ENCODE data around the gene FTO. TPM values are rescaled to one million over a fixed set of nuclear protein-coding genes. Genes with fewer than 3 reads are reported as not detected.
A peak's percentile ranks its signal among the peaks of the same experiment; 100 is the strongest.

Gene FTO
- total and polyA plus RNA-seq, 2 of the 13 experiments (the other 11 are each of a cell fraction or from before 2014, with no cell fraction given), result 41.6 to 55.8 TPM

DNA sequence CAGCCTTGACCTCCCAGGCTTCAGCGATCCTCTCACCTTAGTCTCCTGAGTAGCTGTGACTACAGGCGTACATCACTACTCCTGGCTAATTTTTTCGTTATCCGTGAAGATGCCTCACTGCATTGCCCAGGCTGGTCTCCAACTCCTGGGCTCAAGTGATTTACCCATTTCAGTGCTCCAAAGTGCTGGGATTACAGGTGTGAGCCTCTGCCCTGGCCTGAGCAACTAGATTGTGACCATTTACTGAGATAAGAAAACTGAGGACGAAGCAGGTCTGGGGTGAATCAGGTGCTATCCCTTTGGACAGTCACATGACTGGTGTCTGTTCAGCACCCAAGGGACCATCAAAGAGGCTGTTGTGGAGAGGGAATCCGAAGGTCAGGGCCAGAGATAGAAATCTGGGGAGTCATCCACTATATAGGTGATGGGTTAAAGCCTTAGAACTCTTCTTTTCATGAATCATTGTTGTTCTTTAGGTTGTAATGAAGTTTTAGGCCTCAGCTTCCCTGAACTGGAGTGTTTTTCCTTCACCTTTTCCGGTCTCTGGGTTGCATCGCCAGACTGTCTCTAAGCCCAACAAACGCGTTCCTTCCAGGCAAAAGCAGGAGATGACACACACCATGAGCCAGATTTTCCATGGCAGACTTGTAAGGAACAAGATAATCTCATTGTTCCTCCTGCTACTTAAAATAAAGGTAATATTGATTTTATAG, 62.5 kb downstream of the FTO start (continued):
- TF ChIP-seq MAFK (conservative IDR thresholded peaks at IDR 0.05 in 1 of 2, IDR thresholded peaks at IDR 0.05 in 1 of 2; ENCODE audit: low read length in 2 of 2), result peak; percentile 22 to 36; a peak in 2 of 4 replicates
- TF ChIP-seq EP300 (IDR thresholded peaks at IDR 0.05; ENCODE audit: low read depth in 2 of 2, low read length in 2 of 2), result peak; percentile 53 to 86; a peak in 2 of 4 replicates
- peak; percentile 88 for TF ChIP-seq EP300 (CRISPR knock-in tag; IDR thresholded peaks at IDR 0.05; ENCODE audit: borderline replicate concordance)
- TF ChIP-seq, protein P1, sequence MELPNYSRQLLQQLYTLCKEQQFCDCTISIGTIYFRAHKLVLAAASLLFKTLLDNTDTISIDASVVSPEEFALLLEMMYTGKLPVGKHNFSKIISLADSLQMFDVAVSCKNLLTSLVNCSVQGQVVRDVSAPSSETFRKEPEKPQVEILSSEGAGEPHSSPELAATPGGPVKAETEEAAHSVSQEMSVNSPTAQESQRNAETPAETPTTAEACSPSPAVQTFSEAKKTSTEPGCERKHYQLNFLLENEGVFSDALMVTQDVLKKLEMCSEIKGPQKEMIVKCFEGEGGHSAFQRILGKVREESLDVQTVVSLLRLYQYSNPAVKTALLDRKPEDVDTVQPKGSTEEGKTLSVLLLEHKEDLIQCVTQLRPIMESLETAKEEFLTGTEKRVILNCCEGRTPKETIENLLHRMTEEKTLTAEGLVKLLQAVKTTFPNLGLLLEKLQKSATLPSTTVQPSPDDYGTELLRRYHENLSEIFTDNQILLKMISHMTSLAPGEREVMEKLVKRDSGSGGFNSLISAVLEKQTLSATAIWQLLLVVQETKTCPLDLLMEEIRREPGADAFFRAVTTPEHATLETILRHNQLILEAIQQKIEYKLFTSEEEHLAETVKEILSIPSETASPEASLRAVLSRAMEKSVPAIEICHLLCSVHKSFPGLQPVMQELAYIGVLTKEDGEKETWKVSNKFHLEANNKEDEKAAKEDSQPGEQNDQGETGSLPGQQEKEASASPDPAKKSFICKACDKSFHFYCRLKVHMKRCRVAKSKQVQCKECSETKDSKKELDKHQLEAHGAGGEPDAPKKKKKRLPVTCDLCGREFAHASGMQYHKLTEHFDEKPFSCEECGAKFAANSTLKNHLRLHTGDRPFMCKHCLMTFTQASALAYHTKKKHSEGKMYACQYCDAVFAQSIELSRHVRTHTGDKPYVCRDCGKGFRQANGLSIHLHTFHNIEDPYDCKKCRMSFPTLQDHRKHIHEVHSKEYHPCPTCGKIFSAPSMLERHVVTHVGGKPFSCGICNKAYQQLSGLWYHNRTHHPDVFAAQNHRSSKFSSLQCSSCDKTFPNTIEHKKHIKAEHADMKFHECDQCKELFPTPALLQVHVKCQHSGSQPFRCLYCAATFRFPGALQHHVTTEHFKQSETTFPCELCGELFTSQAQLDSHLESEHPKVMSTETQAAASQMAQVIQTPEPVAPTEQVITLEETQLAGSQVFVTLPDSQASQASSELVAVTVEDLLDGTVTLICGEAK (IDR thresholded peaks at IDR 0.05), result no peak
- TF ChIP-seq, protein P1 (CRISPR knock-in tag; IDR thresholded peaks at IDR 0.05), result no peak
- TF ChIP-seq PPARG (CRISPR knock-in tag; conservative IDR thresholded peaks at IDR 0.05), result peak; percentile 98
- 0 out of 2 replicates have a peak, but pooled peaks have one; percentile 13 for TF ChIP-seq ZFY (CRISPR knock-in tag; IDR thresholded peaks at IDR 0.05)
- TF ChIP-seq, protein P2, sequence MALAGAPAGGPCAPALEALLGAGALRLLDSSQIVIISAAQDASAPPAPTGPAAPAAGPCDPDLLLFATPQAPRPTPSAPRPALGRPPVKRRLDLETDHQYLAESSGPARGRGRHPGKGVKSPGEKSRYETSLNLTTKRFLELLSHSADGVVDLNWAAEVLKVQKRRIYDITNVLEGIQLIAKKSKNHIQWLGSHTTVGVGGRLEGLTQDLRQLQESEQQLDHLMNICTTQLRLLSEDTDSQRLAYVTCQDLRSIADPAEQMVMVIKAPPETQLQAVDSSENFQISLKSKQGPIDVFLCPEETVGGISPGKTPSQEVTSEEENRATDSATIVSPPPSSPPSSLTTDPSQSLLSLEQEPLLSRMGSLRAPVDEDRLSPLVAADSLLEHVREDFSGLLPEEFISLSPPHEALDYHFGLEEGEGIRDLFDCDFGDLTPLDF (CRISPR knock-in tag; IDR thresholded peaks at IDR 0.05), result no peak
- TF ChIP-seq, protein P3, sequence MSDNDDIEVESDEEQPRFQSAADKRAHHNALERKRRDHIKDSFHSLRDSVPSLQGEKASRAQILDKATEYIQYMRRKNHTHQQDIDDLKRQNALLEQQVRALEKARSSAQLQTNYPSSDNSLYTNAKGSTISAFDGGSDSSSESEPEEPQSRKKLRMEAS (IDR thresholded peaks at IDR 0.05), result no peak
- TF ChIP-seq ELF1 (CRISPR knock-in tag; IDR thresholded peaks at IDR 0.05), result 0 out of 2 replicates have a peak, but pooled peaks have one; percentile 7
- peak; percentile 96 for TF ChIP-seq KDM1A (CRISPR knock-in tag; IDR thresholded peaks at IDR 0.05)
- TF ChIP-seq SALL1 (CRISPR knock-in tag; IDR thresholded peaks at IDR 0.05), result peak; percentile 62; the same call in 1 of the 2 replicates
- TF ChIP-seq ZBTB42 (CRISPR knock-in tag; IDR thresholded peaks at IDR 0.05), result no peak
- TF ChIP-seq, protein P4, sequence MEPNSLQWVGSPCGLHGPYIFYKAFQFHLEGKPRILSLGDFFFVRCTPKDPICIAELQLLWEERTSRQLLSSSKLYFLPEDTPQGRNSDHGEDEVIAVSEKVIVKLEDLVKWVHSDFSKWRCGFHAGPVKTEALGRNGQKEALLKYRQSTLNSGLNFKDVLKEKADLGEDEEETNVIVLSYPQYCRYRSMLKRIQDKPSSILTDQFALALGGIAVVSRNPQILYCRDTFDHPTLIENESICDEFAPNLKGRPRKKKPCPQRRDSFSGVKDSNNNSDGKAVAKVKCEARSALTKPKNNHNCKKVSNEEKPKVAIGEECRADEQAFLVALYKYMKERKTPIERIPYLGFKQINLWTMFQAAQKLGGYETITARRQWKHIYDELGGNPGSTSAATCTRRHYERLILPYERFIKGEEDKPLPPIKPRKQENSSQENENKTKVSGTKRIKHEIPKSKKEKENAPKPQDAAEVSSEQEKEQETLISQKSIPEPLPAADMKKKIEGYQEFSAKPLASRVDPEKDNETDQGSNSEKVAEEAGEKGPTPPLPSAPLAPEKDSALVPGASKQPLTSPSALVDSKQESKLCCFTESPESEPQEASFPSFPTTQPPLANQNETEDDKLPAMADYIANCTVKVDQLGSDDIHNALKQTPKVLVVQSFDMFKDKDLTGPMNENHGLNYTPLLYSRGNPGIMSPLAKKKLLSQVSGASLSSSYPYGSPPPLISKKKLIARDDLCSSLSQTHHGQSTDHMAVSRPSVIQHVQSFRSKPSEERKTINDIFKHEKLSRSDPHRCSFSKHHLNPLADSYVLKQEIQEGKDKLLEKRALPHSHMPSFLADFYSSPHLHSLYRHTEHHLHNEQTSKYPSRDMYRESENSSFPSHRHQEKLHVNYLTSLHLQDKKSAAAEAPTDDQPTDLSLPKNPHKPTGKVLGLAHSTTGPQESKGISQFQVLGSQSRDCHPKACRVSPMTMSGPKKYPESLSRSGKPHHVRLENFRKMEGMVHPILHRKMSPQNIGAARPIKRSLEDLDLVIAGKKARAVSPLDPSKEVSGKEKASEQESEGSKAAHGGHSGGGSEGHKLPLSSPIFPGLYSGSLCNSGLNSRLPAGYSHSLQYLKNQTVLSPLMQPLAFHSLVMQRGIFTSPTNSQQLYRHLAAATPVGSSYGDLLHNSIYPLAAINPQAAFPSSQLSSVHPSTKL (CRISPR knock-in tag; IDR thresholded peaks at IDR 0.05), result peak; percentile 89
- TF ChIP-seq ZNF564 (CRISPR knock-in tag; IDR thresholded peaks at IDR 0.05), result no peak
